ENCODE data around the gene ELFN1. TPM values are rescaled to one million over a fixed set of nuclear protein-coding genes. Genes with fewer than 3 reads are reported as not detected.

The ELFN1 gene
- total RNA-seq, 1 donor from 2014 or later, result 0.71 TPM

DNA sequence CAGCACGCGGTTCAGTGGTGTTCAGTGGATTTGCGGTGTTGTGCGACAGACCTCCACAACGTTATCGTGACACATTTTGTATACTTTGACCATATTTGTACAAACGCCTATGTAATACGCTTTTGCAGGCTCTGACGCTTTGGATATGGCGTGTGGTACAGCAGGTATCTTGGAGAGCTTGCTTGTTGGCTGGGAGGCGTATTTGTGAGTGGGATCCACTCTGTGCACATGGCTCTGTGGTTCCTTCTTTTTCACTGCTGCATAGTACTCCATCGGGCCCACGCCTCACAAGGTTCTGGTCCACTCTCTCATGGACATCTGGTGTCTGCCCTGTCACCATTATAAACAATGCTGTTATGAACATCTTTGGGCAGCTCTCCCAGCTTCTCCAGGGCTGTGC, 53.2 kb downstream of the ELFN1 start:
- peaks cover 20% of the 10 kb centered on the region for H3K27me3 ChIP-seq (ENCODE audit: control insufficient read depth, insufficient read depth, low read length)

DNA sequence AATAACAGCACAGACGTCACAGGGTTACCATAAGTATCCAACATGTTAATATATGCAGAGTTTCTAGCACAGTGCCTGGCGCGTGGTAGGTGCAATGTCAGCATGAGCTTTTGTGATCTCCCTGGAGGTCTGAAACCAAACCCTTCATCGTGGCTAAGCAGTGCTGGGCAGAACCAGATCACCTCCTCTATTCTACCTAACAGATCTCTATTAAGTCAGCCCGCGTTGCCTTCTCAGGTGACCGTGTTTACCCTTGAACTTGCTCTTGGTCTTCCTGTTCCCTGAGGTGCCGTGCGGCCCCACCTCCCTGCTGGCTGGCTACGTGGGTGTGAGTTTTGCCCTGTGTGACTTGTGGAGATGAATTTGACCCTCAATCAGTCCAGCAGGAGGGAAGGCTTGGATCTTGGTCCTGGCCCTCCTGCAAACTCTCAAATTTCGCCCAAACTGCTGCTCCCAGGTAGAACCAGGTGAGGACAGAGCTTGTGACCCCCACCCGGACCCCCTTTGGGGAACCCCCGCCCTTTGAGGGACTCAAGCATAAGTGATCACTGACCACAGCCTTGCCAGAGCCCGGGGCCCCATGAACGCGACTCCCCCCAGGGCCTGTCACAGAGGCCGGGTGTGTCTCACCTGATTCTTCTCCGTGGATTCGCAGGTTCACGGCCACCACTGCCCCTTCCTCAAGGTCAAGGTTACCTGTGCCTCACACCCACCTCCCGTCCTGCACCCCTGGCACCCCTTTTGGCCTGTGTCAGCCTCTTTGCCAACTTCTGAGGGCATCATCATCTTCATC, 54.2 kb downstream of the ELFN1 start:
- Histone ChIP-seq H3K27me3 (ENCODE audit: control insufficient read depth, insufficient read depth, low read length) (peaks cover 20% of the 10 kb centered on the region), H3K4me3 (ENCODE audit: low read depth, low read length) (no peak overlapping the region), H3K36me3 (ENCODE audit: control insufficient read depth, insufficient read depth, low read length) (no peaks in the 10 kb centered on the region)
- TF ChIP-seq, protein P1, sequence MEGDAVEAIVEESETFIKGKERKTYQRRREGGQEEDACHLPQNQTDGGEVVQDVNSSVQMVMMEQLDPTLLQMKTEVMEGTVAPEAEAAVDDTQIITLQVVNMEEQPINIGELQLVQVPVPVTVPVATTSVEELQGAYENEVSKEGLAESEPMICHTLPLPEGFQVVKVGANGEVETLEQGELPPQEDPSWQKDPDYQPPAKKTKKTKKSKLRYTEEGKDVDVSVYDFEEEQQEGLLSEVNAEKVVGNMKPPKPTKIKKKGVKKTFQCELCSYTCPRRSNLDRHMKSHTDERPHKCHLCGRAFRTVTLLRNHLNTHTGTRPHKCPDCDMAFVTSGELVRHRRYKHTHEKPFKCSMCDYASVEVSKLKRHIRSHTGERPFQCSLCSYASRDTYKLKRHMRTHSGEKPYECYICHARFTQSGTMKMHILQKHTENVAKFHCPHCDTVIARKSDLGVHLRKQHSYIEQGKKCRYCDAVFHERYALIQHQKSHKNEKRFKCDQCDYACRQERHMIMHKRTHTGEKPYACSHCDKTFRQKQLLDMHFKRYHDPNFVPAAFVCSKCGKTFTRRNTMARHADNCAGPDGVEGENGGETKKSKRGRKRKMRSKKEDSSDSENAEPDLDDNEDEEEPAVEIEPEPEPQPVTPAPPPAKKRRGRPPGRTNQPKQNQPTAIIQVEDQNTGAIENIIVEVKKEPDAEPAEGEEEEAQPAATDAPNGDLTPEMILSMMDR (IDR thresholded peaks at IDR 0.05; ENCODE audit: insufficient read depth, low read length, poor library complexity, severe bottlenecking), result no peak
- no peak for DNase-seq (ENCODE audit: low read depth)

More for the DNA sequence above, 53.2 kb downstream of the ELFN1 start:
- H3K36me3 ChIP-seq (ENCODE audit: control insufficient read depth, insufficient read depth, low read length), result no peaks in the 10 kb centered on the region
- no peak overlapping the region for H3K4me3 ChIP-seq (ENCODE audit: low read depth, low read length)
- DNase-seq (ENCODE audit: low read depth), result no peak
- TF ChIP-seq, protein P1 (IDR thresholded peaks at IDR 0.05; ENCODE audit: insufficient read depth, low read length, poor library complexity, severe bottlenecking), result no peak

DNA sequence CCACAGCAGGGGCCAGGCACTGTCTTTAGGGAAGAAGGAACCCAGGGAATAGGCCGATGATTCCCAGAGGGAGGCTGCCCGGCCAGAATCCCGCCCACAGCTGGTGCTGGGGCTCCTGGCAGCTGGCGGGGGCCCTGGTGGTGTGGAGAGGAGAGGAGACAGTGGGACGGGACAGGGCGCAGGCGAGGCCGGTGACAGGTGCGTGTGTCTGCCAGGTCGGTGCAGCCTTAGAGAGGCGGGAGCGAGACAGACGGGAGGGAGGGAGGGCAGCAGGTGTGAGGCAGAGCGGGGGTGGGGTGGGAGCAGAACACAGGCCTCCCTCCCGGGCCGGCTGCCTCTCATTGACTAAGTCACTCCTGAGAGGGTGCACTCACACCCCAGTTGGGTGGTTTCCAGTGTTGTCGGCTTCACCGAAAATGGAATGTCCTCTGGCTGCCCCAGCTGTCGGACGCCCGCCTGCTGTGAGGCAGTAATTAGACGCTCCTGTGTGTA, 55.2 kb downstream of the ELFN1 start:
- Histone ChIP-seq H3K27me3 (ENCODE audit: control insufficient read depth, insufficient read depth, low read length) (peaks cover 23% of the 10 kb centered on the region), H3K36me3 (ENCODE audit: control insufficient read depth, insufficient read depth, low read length) (no peaks in the 10 kb centered on the region), H3K4me3 (ENCODE audit: low read depth, low read length) (no peak overlapping the region)
- TF ChIP-seq, protein P1 (IDR thresholded peaks at IDR 0.05; ENCODE audit: insufficient read depth, low read length, poor library complexity, severe bottlenecking), result no peak
- DNase-seq (ENCODE audit: low read depth), result no peak

DNA sequence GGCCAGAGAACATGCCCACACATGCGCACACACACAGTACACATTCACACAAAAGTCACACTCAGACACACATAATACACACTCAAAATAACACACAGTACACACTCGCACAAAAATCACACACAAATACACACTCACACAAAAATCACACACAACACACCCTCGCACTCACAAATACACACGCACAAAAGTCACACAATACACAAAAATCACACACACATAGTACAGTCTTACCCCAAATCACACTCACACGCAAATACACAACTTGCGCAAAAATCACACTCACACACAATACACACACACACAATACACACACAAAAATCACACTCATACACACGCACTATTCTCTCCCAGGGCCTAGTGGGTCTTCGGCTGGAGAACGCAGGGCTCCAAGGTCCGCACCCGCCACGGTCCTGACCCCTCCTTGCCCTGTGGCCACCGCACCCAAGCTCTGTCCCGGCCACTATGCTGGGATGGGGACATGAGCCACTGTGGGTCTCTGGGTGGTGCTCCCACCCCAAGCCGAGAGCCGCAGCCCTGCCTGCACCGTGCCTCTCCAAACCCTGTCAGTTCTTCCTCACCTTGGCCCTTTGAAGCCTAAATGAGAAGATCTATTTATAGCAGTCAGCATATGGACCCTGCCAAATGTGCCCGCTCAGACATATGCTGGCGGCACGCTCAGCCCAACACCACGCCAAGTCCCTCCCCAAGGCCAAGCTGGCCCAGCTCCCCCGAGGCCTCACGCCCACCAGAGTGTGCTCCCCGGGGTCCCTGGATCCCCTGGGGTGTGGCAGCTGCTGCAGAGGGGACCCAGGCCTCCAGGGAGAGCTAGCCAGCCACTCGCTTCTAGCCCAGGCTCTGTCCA, 55.9 kb downstream of the ELFN1 start:
- no peak overlapping the region for H3K4me3 ChIP-seq (ENCODE audit: low read depth, low read length)
- no peak for DNase-seq (ENCODE audit: low read depth)
- TF ChIP-seq, protein P1 (IDR thresholded peaks at IDR 0.05; ENCODE audit: insufficient read depth, low read length, poor library complexity, severe bottlenecking), result no peak
- H3K27me3 ChIP-seq (ENCODE audit: control insufficient read depth, insufficient read depth, low read length), result peaks cover 23% of the 10 kb centered on the region
- no peaks in the 10 kb centered on the region for H3K36me3 ChIP-seq (ENCODE audit: control insufficient read depth, insufficient read depth, low read length)

DNA sequence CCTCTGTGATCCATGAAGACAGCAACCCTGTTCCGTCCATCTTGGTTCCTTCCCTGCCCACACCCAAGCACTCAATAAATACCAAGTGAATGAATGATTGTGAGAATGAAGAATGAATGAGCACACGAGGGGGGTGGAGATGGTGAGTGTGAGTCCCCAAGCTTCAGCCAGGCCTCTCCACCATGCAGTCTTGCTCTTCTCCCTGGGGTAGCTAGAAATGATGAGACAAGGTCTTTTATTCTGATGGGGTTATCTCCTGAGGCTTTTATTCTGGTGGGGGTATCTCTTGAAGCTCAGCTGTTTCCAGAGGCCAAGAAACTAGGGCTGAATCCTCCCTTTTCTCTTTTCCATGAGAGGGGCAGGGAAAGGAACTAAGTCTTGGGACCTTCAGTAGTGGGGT, 57.0 kb downstream of the ELFN1 start:
- TF ChIP-seq, protein P1 (IDR thresholded peaks at IDR 0.05; ENCODE audit: insufficient read depth, low read length, poor library complexity, severe bottlenecking), result no peak
- no peaks in the 10 kb centered on the region for H3K36me3 ChIP-seq (ENCODE audit: control insufficient read depth, insufficient read depth, low read length)
- no peak for DNase-seq (ENCODE audit: low read depth)
- peaks cover 23% of the 10 kb centered on the region for H3K27me3 ChIP-seq (ENCODE audit: control insufficient read depth, insufficient read depth, low read length)
- H3K4me3 ChIP-seq (ENCODE audit: low read depth, low read length), result no peak overlapping the region
